Measurements from ENCODE around the gene EPS15. TPM values are rescaled to one million over a fixed set of nuclear protein-coding genes. Genes with fewer than 3 reads are reported as not detected.

The EPS15 gene
- total and polyA plus RNA-seq, 2 donors (not counting 1 experiment from before 2014, with no cell fraction given), result 40.3 to 151 TPM

DNA sequence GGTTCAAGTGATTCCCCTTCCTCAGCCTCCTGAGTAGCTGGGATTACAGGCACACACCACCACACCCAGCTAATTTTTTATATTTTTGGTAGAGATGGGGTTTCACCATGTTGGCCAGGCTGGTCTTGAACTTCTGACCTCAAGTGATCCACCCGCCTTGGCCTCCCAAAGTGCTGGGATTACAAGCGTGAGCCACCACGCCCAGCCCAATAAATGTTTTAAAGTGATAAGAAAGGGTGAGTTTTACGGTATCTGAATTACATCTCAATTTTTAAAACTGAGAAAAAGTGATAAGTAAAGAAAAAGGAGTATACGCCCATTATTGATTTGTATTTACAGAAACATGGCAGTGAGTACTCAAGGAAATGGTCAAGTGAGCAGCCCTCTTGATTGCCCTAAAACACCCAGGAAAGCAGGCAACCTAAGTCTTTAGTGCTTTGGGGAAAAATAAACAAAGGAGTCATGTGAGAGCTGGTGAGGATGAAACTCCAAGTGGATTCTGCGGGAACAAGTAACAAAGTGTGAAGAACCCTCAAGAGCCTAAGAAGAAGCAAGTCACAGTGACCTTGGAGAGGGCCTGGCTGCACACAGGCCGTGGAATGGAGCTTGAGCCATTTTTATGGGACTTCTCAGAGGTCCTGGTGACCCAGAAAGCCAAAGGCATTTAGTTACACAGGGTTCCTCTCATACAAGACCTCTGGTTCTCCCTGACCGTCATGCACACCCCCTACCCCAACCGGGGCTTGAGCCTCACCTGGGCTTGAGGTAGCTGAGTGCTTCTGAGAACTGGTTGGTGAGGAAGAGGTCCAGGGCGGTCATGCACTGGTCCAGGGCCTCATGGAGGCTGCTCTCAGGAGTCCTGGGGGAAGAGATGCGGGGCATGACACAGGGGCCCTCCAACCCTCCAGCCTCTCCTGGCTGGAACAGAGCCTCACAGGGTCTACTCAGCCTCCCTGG lies 197.8 kb downstream of the EPS15 start:
- no peak for DNase-seq

DNA sequence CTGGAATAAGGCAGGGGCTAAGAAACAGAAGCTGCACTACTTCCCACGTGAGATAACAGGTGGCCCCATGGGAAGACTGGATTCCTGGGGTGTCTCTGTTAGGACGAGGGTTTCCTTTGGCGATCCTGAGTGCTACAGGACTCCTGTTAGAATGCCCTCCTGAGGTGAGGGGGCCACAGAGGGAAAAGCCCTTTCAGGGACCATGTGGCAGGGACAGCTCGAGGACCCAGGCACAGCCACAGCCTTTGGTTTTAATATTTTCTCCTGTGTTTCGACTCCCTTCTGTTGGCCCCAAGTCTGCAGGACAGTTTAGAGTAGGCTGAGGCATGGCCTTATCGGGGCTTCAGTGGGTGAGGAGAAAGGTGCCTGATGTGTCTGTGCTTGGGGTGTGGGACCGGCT lies 201.3 kb downstream of the EPS15 start:
- no peaks in the 10 kb centered on the region for H3K27me3 ChIP-seq (replicated peaks in 1 of 4; ENCODE audit: control extremely low read depth in 1 of 4, control insufficient read depth in 3 of 4, insufficient read depth in 4 of 4, low read length in 3 of 4)
- intact Hi-C loops (cut with micrococcal nuclease), result no loop called here
- CTCF ChIA-PET, result no interaction called here
- H3K4me3 ChIP-seq (ENCODE audit: control extremely low read depth in 1 of 5, extremely low read depth in 1 of 5, insufficient read depth in 1 of 5, low read depth in 2 of 5, low read length in 4 of 5), result no peak overlapping the region
- DNase-seq, result no peak
- no peaks in the 10 kb centered on the region for H3K4me1 ChIP-seq (ENCODE audit: control insufficient read depth in 2 of 2, insufficient read depth in 2 of 2, low read length in 2 of 2)
- no peak overlapping the region for H3K4me2 ChIP-seq (replicated peaks; ENCODE audit: low read depth, low read length, poor library complexity, severe bottlenecking)
- no peak overlapping the region for H2AFZ ChIP-seq (ENCODE audit: insufficient read depth, low read depth, low read length, poor library complexity, severe bottlenecking)
- H3K9ac ChIP-seq (ENCODE audit: low read length), result no peak overlapping the region
- H3K9me3 ChIP-seq (ENCODE audit: control extremely low read depth in 1 of 3, control insufficient read depth in 2 of 3, insufficient read depth in 1 of 3, low read length in 2 of 3), result no peaks in the 10 kb centered on the region
- POLR2A ChIA-PET, result no interaction called here
- no peaks in the 10 kb centered on the region for H3K36me3 ChIP-seq (replicated peaks in 1 of 2; ENCODE audit: control extremely low read depth in 1 of 2, control insufficient read depth in 1 of 2, extremely low read depth in 1 of 2, insufficient read depth in 2 of 2, low read length in 1 of 2)
- Mint-ChIP-seq H3K4me1 (no peaks in the 10 kb centered on the region), H3K27me3 (no peaks in the 10 kb centered on the region), H3K27ac (peak overlapping the region; percentile 37), H3K4me3 (no peak overlapping the region), H3K9me3 (ENCODE audit: insufficient read depth) (no peaks in the 10 kb centered on the region)
- TF ChIP-seq EZH2 (IDR thresholded peaks at IDR 0.05; ENCODE audit: borderline replicate concordance, insufficient read depth, low read depth, low read length, poor library complexity, severe bottlenecking), result no peak
- TF ChIP-seq, protein P1, sequence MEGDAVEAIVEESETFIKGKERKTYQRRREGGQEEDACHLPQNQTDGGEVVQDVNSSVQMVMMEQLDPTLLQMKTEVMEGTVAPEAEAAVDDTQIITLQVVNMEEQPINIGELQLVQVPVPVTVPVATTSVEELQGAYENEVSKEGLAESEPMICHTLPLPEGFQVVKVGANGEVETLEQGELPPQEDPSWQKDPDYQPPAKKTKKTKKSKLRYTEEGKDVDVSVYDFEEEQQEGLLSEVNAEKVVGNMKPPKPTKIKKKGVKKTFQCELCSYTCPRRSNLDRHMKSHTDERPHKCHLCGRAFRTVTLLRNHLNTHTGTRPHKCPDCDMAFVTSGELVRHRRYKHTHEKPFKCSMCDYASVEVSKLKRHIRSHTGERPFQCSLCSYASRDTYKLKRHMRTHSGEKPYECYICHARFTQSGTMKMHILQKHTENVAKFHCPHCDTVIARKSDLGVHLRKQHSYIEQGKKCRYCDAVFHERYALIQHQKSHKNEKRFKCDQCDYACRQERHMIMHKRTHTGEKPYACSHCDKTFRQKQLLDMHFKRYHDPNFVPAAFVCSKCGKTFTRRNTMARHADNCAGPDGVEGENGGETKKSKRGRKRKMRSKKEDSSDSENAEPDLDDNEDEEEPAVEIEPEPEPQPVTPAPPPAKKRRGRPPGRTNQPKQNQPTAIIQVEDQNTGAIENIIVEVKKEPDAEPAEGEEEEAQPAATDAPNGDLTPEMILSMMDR (IDR thresholded peaks at IDR 0.05), result no peak
- WGBS (ENCODE audit: insufficient coverage), result 91% methylated on average over 7 of the region's 7 CpGs
- ATAC-seq (ENCODE audit: low read depth), result no peak
- H3K27ac ChIP-seq (ENCODE audit: low read length in 2 of 2), result no peak overlapping the region
- H3K79me2 ChIP-seq (ENCODE audit: control insufficient read depth, insufficient read depth, low read length), result no peaks in the 10 kb centered on the region
- H4K20me1 ChIP-seq (ENCODE audit: control insufficient read depth, insufficient read depth, low read length, poor library complexity, severe bottlenecking), result no peaks in the 10 kb centered on the region

More for the DNA sequence above, 197.8 kb downstream of the EPS15 start:
- Mint-ChIP-seq H3K27me3 (no peaks in the 10 kb centered on the region), H3K4me1 (no peaks in the 10 kb centered on the region), H3K4me3 (no peak overlapping the region), H3K9me3 (ENCODE audit: insufficient read depth) (no peaks in the 10 kb centered on the region), H3K27ac (no peak overlapping the region)
- POLR2A ChIA-PET, result no interaction called here
- intact Hi-C loops (cut with micrococcal nuclease), result no loop called here
- H4K20me1 ChIP-seq (ENCODE audit: control insufficient read depth, insufficient read depth, low read length, poor library complexity, severe bottlenecking), result no peaks in the 10 kb centered on the region
- no peaks in the 10 kb centered on the region for H3K4me1 ChIP-seq (ENCODE audit: control insufficient read depth in 2 of 2, insufficient read depth in 2 of 2, low read length in 2 of 2)
- no peaks in the 10 kb centered on the region for H3K27me3 ChIP-seq (replicated peaks in 1 of 4; ENCODE audit: control extremely low read depth in 1 of 4, control insufficient read depth in 3 of 4, insufficient read depth in 4 of 4, low read length in 3 of 4)
- H2AFZ ChIP-seq (ENCODE audit: insufficient read depth, low read depth, low read length, poor library complexity, severe bottlenecking), result no peak overlapping the region
- WGBS (ENCODE audit: insufficient coverage), result 91% methylated on average over 7 of the region's 11 CpGs
- no peak for TF ChIP-seq EZH2 (IDR thresholded peaks at IDR 0.05; ENCODE audit: borderline replicate concordance, insufficient read depth, low read depth, low read length, poor library complexity, severe bottlenecking)
- TF ChIP-seq, protein P1 (IDR thresholded peaks at IDR 0.05), result no peak
- no peaks in the 10 kb centered on the region for H3K9me3 ChIP-seq (ENCODE audit: control extremely low read depth in 1 of 3, control insufficient read depth in 2 of 3, insufficient read depth in 1 of 3, low read length in 2 of 3)
- ATAC-seq (ENCODE audit: low read depth), result no peak
- H3K4me3 ChIP-seq (ENCODE audit: control extremely low read depth in 1 of 5, extremely low read depth in 1 of 5, insufficient read depth in 1 of 5, low read depth in 2 of 5, low read length in 4 of 5), result no peak overlapping the region
- no peaks in the 10 kb centered on the region for H3K79me2 ChIP-seq (ENCODE audit: control insufficient read depth, insufficient read depth, low read length)
- no peak overlapping the region for H3K27ac ChIP-seq (ENCODE audit: low read length in 2 of 2)
- no peak overlapping the region for H3K9ac ChIP-seq (ENCODE audit: low read length)
- no peaks in the 10 kb centered on the region for H3K36me3 ChIP-seq (replicated peaks in 1 of 2; ENCODE audit: control extremely low read depth in 1 of 2, control insufficient read depth in 1 of 2, extremely low read depth in 1 of 2, insufficient read depth in 2 of 2, low read length in 1 of 2)
- CTCF ChIA-PET, result interaction anchor here (0.6 to 1.0 kb wide), 2 partner anchors 24 to 713 kb away, joined by 3 read pairs; no protein-coding TSS in a partner anchor
- no peak overlapping the region for H3K4me2 ChIP-seq (replicated peaks; ENCODE audit: low read depth, low read length, poor library complexity, severe bottlenecking)

All from B cell (primary cell).